Sigmoid colon (tissue), 7 donors: Measurements from ENCODE around the gene FAM200B. TPM values are rescaled to one million over a fixed set of nuclear protein-coding genes. Genes with fewer than 3 reads are reported as not detected.

Experiments used
- DNase-seq: peaks from one replicate; pipeline ENCODE4 v3.0.0-alpha.2; 2019
- H3K27ac ChIP-seq, 4 donors: fragments of 200-600 bp; sonication (generic); one replicate each; pipeline ENCODE4 v1.5.1; 2016 to 2019; ENCODE audit warnings: mild to moderate bottlenecking in 1 of 4
- H3K27me3 ChIP-seq, 3 donors: fragments of 200-600 bp; sonication (generic); one replicate each; pipeline ENCODE4 v1.5.1; 2019; ENCODE audit warnings: mild to moderate bottlenecking in 1 of 3
- H3K36me3 ChIP-seq, 4 donors: fragments of 200-600 bp; sonication (generic); one replicate each; pipeline ENCODE4 v1.5.1; 2016 to 2019
- H3K4me1 ChIP-seq, 4 donors: fragments of 200-600 bp; sonication (generic); one replicate each; pipeline ENCODE4 v1.5.1; 2017 to 2019
- H3K4me3 ChIP-seq, 4 donors: fragments of 200-600 bp; sonication (generic); one replicate each; pipeline ENCODE4 v1.5.1; 2017 to 2019; ENCODE audit warnings: mild to moderate bottlenecking in 2 of 4, moderate library complexity in 1 of 4
- H3K9me3 ChIP-seq, 4 donors: fragments of 200-600 bp in 3 of 4; sonication (generic) in 3 of 4; one replicate each; pipeline versions ENCODE4 v1.5.1 to v1.6.1; 2013 to 2019
- CTCF ChIP-seq, 4 experiments: fragments of 450-650 bp in 3 of 4; fragments of 200-600 bp in 1 of 4; IDR thresholded peaks; one replicate each; pipeline ENCODE4 v1.5.1; 2016 to 2019; ENCODE audit warnings: antibody characterized with exemption in 4 of 4, mild to moderate bottlenecking in 3 of 4, moderate library complexity in 2 of 4
- EP300 ChIP-seq, 4 donors: sonication (generic); formaldehyde crosslinking; IDR thresholded peaks; one replicate each; pipeline ENCODE4 v1.6.1; 2017; ENCODE audit warnings: antibody characterized with exemption in 4 of 4
- POLR2A ChIP-seq, 2 donors: fragments of 450-650 bp; IDR thresholded peaks; one replicate each; pipeline ENCODE4 v1.6.1; 2016; ENCODE audit warnings: antibody characterized with exemption in 2 of 2, mild to moderate bottlenecking in 2 of 2, moderate library complexity in 2 of 2
- POLR2AphosphoS5 ChIP-seq, 4 donors: sonication (generic); formaldehyde crosslinking; IDR thresholded peaks; one replicate each; pipeline ENCODE4 v1.6.1; 2017; ENCODE audit warnings: antibody characterized with exemption in 4 of 4
- WGBS, 2 donors: extraction: QIAGEN DNeasy Blood & Tissue Kit; methylation state at CpG; one replicate each; pipeline ENCODE4 v1.1.7; 2013; 5-methylcytosine and 5-hydroxymethylcytosine counted together
- intact Hi-C: fragments of 100-400 bp; cut with DNase I; formaldehyde crosslinking; loops from one replicate; pipeline ENCODE4 v1.15.1; 2023
- polyA plus RNA-seq, 3 donors: library from polyadenylated mRNA; stranded (reverse); fragments of 200-250 nt; gene quantifications; one replicate each; pipeline ENCODE4 v1.2.3, GENCODE V29; 2013
- total RNA-seq, 4 donors: library from RNA; depleted of rRNA; stranded (reverse); fragments of >200 nt; gene quantifications; one replicate each; pipeline ENCODE4 v1.1.0, GENCODE V29; 2016
- donor health status: healthy with polysubstance abuse.
- donor health status: Bipolar disorder and iron deficiency.
- donor health status: healthy.

The FAM200B gene
- total and polyA plus RNA-seq, 7 donors: 36.4 to 105 (median 87.9) TPM

DNA sequence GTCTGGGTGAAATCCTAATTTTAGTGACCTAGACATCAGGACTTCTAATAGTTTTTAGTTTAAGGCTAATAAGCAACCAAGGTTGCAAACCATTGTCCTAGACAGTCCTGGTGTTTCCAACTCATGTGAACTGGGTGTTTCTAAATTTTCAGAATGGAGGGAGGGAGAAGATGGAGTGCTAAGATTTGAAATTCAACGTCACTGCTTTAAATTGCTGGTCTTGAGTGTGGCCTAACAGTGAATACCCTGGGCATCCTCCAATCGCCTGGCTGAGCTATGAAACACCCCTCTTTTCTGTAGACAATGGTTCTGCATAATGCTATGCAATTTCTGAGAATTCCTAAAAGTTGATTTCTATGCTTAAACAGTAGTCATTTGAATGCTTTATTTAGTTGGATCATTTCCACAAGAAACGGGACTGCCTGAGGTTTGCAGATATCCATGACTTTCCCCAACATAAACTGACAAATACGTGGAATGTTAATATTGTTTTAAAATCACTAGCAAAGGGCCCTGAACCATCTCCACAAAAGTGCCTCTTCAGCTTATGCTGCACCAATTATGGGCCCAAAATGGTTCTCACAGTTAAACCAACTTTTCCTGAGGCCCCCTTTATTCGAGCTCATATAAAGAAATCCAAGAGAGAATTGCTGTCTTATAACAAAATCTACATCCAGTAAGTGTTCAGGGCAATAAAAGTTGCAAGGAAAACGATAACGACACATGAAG is 27.6 kb upstream of the FAM200B start:
- peaks cover 0 to 56% (median 52%) of the 10 kb centered on the region in 4 donors for H3K4me1 ChIP-seq
- no peaks in the 10 kb centered on the region for H3K27me3 ChIP-seq

DNA sequence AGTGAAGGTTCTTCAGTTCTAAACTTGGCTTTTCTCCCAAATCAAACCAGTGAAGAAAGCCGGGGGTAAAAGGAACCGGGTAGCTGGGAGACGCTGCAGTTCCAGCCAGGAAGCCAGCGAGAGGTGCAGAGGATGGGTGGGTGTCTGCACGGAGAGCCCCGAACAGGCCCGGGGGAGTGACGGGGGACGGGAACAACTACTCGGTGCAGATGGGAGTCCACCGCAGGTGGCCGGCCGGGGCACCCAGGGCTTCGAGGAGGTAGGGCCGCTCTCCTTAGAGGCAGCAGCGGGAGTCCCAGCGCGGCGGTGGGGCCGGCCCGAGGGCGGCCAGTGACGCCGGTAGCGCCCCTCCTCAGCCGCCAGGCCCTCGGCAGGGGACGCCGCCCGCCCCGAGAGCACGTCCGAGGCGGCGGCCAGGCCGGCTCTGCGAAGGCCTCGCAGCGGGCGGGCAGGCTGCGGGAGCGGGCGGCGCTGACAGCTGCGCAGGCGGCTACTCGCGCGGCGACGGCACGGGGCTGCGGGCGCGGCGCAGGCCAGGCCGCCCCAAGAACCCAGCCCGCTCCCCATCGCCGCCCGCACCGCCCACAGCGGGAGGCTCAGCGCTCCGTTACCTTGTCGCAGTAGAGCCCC is 26.9 kb upstream of the FAM200B start:
- peak overlapping the region; percentile 74 to 90 (median 82) for H3K4me3 ChIP-seq
- no peaks in the 10 kb centered on the region for H3K36me3 ChIP-seq
- H3K9me3 ChIP-seq: no peaks in the 10 kb centered on the region
- no peaks in the 10 kb centered on the region for H3K27me3 ChIP-seq
- peaks cover 0 to 49% (median 47%) of the 10 kb centered on the region in 4 donors for H3K4me1 ChIP-seq
- DNase-seq: peak; percentile 79
- intact Hi-C loops: loop anchor here (1.0 to 5.0 kb wide), 4 partner anchors 28 to 652 kb away; partner anchors contain the start of genes CPEB2 and TAPT1
- WGBS, 2 donors: 0 to 1% methylated on average over 66 of the region's 66 CpGs
- H3K27ac ChIP-seq: peak overlapping the region; percentile 94 to 99 (median 96)
- TF ChIP-seq POLR2AphosphoS5 (IDR thresholded peaks at IDR 0.05) (peak in 3 of 4 donors; percentile 26 to 66 (median 34)), POLR2A (IDR thresholded peaks at IDR 0.05) (peak in 1 of 2 donors; percentile 39), EP300 (IDR thresholded peaks at IDR 0.05) (no peak), CTCF (IDR thresholded peaks at IDR 0.05) (no peak)

More for the DNA sequence above, 27.6 kb upstream of the FAM200B start:
- DNase-seq: no peak
- intact Hi-C loops: loop anchor here (2.0 to 5.0 kb wide), 4 partner anchors 29 to 573 kb away; partner anchors contain the start of gene TAPT1
- TF ChIP-seq POLR2AphosphoS5 (IDR thresholded peaks at IDR 0.05) (peak in 1 of 4 donors; percentile 18), EP300 (IDR thresholded peaks at IDR 0.05) (no peak)
- Histone ChIP-seq H3K9me3 (no peaks in the 10 kb centered on the region), H3K27ac (peak overlapping the region; percentile 94 to 99 (median 96)), H3K4me3 (peak overlapping the region; percentile 74 to 90 (median 82)), H3K36me3 (no peaks in the 10 kb centered on the region)
- WGBS, 2 donors: 4% methylated on average over 7 of the region's 7 CpGs

- Histone ChIP-seq H3K4me1 (peaks cover 0 to 44% (median 40%) of the 10 kb centered on the region in 4 donors), H3K27me3 (no peaks in the 10 kb centered on the region), H3K4me3 (peak within 1 kb of the TSS; percentile 74 to 90 (median 82)), H3K27ac (peak within 1 kb of the TSS; percentile 94 to 99 (median 96)), H3K36me3 (no peaks in the 10 kb centered on the region), H3K9me3 (no peaks in the 10 kb centered on the region)
- DNase-seq: peak; percentile 87
- intact Hi-C loops: loop anchor here (1.0 to 2.0 kb wide), 3 partner anchors 27 to 653 kb away; partner anchors contain the start of genes CPEB2 and TAPT1
- 7 to 13% methylated on average over 85 of the region's 85 CpGs for WGBS, 2 donors
- TF ChIP-seq POLR2A (IDR thresholded peaks at IDR 0.05): peak; percentile 40 to 53
- TF ChIP-seq CTCF (IDR thresholded peaks at IDR 0.05): no peak
- TF ChIP-seq POLR2AphosphoS5 (IDR thresholded peaks at IDR 0.05): peak; percentile 94 to 98 (median 96)
- no peak for TF ChIP-seq EP300 (IDR thresholded peaks at IDR 0.05)
Observed at GRCh38 chr4:15655223-15656037, 26.2 kb upstream of the FAM200B start, which contains the start of gene FBXL5. TSS of gene FBXL5 (minus strand) at chr4:15655357. CDS start at chr4:15655287, 70 bp downstream.

- H3K36me3 ChIP-seq: no peaks in the 10 kb centered on the region
- peak overlapping the region; percentile 74 to 90 (median 82) for H3K4me3 ChIP-seq
- WGBS, 2 donors: 80 to 90% methylated on average over 12 of the region's 12 CpGs
- H3K27ac ChIP-seq: peak overlapping the region; percentile 94 to 99 (median 96)
- no peak for DNase-seq
- H3K27me3 ChIP-seq: no peaks in the 10 kb centered on the region
- intact Hi-C loops: no loop called here
- no peaks in the 10 kb centered on the region for H3K9me3 ChIP-seq
- peaks cover 0 to 37% (median 34%) of the 10 kb centered on the region in 4 donors for H3K4me1 ChIP-seq
- TF ChIP-seq POLR2AphosphoS5 (IDR thresholded peaks at IDR 0.05) (no peak), POLR2A (IDR thresholded peaks at IDR 0.05) (no peak), CTCF (IDR thresholded peaks at IDR 0.05) (no peak), EP300 (IDR thresholded peaks at IDR 0.05) (no peak)
Observed at GRCh38 chr4:15656038-15656470, 25.6 kb upstream of the FAM200B start.
